Thyroid gland (tissue), 4 donors: ENCODE results near the gene PRRX1. TPM values are rescaled to one million over a fixed set of nuclear protein-coding genes. Genes with fewer than 3 reads are reported as not detected.

Experiments
- DNase-seq, 2 donors: peaks; one replicate each; pipeline ENCODE4 v3.0.0-alpha.2; 2019
- H3K27ac ChIP-seq, 3 donors: fragments of 200-600 bp; sonication (generic); 1 replicate in 2 of 3; 2 replicates in 1 of 3; pipeline ENCODE4 v1.5.1; 2016 to 2019; ENCODE audit warnings: mild to moderate bottlenecking in 1 of 3, moderate library complexity in 1 of 3
- H3K27me3 ChIP-seq: fragments of 200-600 bp; sonication (generic); one replicate; pipeline ENCODE4 v1.5.1; 2019
- H3K36me3 ChIP-seq, 2 donors: fragments of 200-600 bp; sonication (generic); one replicate each; pipeline ENCODE4 v1.5.1; 2016 to 2019
- H3K4me1 ChIP-seq, 2 donors: fragments of 200-600 bp; sonication (generic); one replicate each; pipeline ENCODE4 v1.5.1; 2017 to 2019
- H3K4me3 ChIP-seq, 3 donors: fragments of 200-600 bp; sonication (generic); replicated peaks in 1 of 3; 1 replicate in 2 of 3; 2 replicates in 1 of 3; pipeline ENCODE4 v1.5.1; 2016; ENCODE audit warnings: mild to moderate bottlenecking in 1 of 3
- H3K9me3 ChIP-seq: fragments of 200-600 bp; sonication (generic); one replicate; pipeline ENCODE4 v1.5.1; 2017
- CTCF ChIP-seq, 6 experiments: fragments of 200-600 bp in 3 of 6; fragments of 450-650 bp in 3 of 6; sonication (generic) in 3 of 6; IDR thresholded peaks; one replicate each; pipeline ENCODE4 v1.5.1; 2016 to 2019; ENCODE audit warnings: antibody characterized with exemption in 6 of 6, mild to moderate bottlenecking in 2 of 6, inconsistent platforms in 1 of 6, moderate library complexity in 1 of 6
- POLR2A ChIP-seq, 2 donors: fragments of 450-650 bp; IDR thresholded peaks; one replicate each; pipeline ENCODE4 v1.6.1; 2017; ENCODE audit warnings: antibody characterized with exemption in 2 of 2, mild to moderate bottlenecking in 2 of 2, moderate library complexity in 1 of 2
- WGBS, 2 donors: methylation state at CpG; one replicate each; pipeline ENCODE4 v1.1.5; 2017; 5-methylcytosine and 5-hydroxymethylcytosine counted together
- intact Hi-C: fragments of 100-400 bp; cut with DNase I; formaldehyde crosslinking; loops from one replicate; pipeline ENCODE4 v1.15.1; 2023
- total RNA-seq, 4 donors: library from RNA; depleted of rRNA; stranded (reverse); fragments of >200 nt; gene quantifications; one replicate each; pipeline ENCODE4 v1.2.3, GENCODE V29; 2016

PRRX1 gene
- total RNA-seq, 4 donors from 2014 or later: 56.4 to 87.3 (median 59.8) TPM

GRCh38 chr1:170695955-170696590, 32.1 kb downstream of the PRRX1 start:
- peak overlapping the region in 1 of 3 donors; percentile 19 for H3K27ac ChIP-seq
- no peak for DNase-seq
- intact Hi-C loops: no loop called here

GRCh38 chr1:170696591-170697290, 32.8 kb downstream of the PRRX1 start:
- no peaks in the 10 kb centered on the region for H3K27me3 ChIP-seq
- no peaks in the 10 kb centered on the region for H3K36me3 ChIP-seq
- TF ChIP-seq POLR2A (IDR thresholded peaks at IDR 0.05): no peak
- no peak for TF ChIP-seq CTCF (IDR thresholded peaks at IDR 0.05)
- no peaks in the 10 kb centered on the region for H3K9me3 ChIP-seq
- H3K27ac ChIP-seq: peak overlapping the region in 1 of 3 donors; percentile 19
- no peak overlapping the region for H3K4me3 ChIP-seq
- H3K4me1 ChIP-seq: peaks cover 13 to 14% of the 10 kb centered on the region in 2 donors
- DNase-seq: no peak
- intact Hi-C loops: no loop called here
- 63 to 66% methylated on average over 6 of the region's 6 CpGs for WGBS, 2 donors

More at GRCh38 chr1:170695955-170696590, 32.1 kb downstream of the PRRX1 start:
- Histone ChIP-seq H3K4me1 (peaks cover 13 to 14% of the 10 kb centered on the region in 2 donors), H3K36me3 (no peaks in the 10 kb centered on the region), H3K9me3 (no peaks in the 10 kb centered on the region), H3K27me3 (no peaks in the 10 kb centered on the region), H3K4me3 (no peak overlapping the region)
- 69 to 84% methylated on average over 6 of the region's 6 CpGs for WGBS, 2 donors
- no peak for TF ChIP-seq POLR2A (IDR thresholded peaks at IDR 0.05)

GRCh38 chr1:170697316-170697715, 33.4 kb downstream of the PRRX1 start:
- Histone ChIP-seq H3K27me3 (no peaks in the 10 kb centered on the region), H3K36me3 (no peaks in the 10 kb centered on the region), H3K9me3 (no peaks in the 10 kb centered on the region), H3K4me3 (no peak overlapping the region), H3K4me1 (peaks cover 13 to 14% of the 10 kb centered on the region in 2 donors), H3K27ac (peak overlapping the region in 1 of 3 donors; percentile 19)
- DNase-seq: no peak
- intact Hi-C loops: no loop called here
- no peak for TF ChIP-seq POLR2A (IDR thresholded peaks at IDR 0.05)
- no peak for TF ChIP-seq CTCF (IDR thresholded peaks at IDR 0.05)

- TF ChIP-seq POLR2A (IDR thresholded peaks at IDR 0.05): no peak
- no peak for TF ChIP-seq CTCF (IDR thresholded peaks at IDR 0.05)
- intact Hi-C loops: no loop called here
- Histone ChIP-seq H3K4me1 (peaks cover 13 to 14% of the 10 kb centered on the region in 2 donors), H3K27me3 (no peaks in the 10 kb centered on the region), H3K27ac (peak overlapping the region in 1 of 3 donors; percentile 53), H3K9me3 (no peaks in the 10 kb centered on the region), H3K36me3 (no peaks in the 10 kb centered on the region), H3K4me3 (no peak overlapping the region)
- DNase-seq: no peak
- whole genome bisulfite sequencing, 2 donors: 71 to 74% methylated on average over 11 of the region's 11 CpGs
These were observed 34.7 kb downstream of the PRRX1 start for GRCh38 chr1:170698301-170699275.

- WGBS, 2 donors: 37 to 43% methylated on average over 8 of the region's 8 CpGs
- Histone ChIP-seq H3K36me3 (no peaks in the 10 kb centered on the region), H3K4me1 (peaks cover 13 to 14% of the 10 kb centered on the region in 2 donors), H3K27me3 (no peaks in the 10 kb centered on the region), H3K27ac (peak overlapping the region in 1 of 3 donors; percentile 53), H3K4me3 (no peak overlapping the region), H3K9me3 (no peaks in the 10 kb centered on the region)
- peak; percentile 59 to 66 for DNase-seq
- TF ChIP-seq POLR2A (IDR thresholded peaks at IDR 0.05) (no peak), CTCF (IDR thresholded peaks at IDR 0.05) (no peak)
- intact Hi-C loops: no loop called here
These were observed 35.8 kb downstream of the PRRX1 start for GRCh38 chr1:170699696-170700095.
